ENCODE results near the gene NME3. TPM values are rescaled to one million over a fixed set of nuclear protein-coding genes. Genes with fewer than 3 reads are reported as not detected.

The NME3 gene
- total RNA-seq, 1 experiment from 2014 or later: 103 TPM

DNA sequence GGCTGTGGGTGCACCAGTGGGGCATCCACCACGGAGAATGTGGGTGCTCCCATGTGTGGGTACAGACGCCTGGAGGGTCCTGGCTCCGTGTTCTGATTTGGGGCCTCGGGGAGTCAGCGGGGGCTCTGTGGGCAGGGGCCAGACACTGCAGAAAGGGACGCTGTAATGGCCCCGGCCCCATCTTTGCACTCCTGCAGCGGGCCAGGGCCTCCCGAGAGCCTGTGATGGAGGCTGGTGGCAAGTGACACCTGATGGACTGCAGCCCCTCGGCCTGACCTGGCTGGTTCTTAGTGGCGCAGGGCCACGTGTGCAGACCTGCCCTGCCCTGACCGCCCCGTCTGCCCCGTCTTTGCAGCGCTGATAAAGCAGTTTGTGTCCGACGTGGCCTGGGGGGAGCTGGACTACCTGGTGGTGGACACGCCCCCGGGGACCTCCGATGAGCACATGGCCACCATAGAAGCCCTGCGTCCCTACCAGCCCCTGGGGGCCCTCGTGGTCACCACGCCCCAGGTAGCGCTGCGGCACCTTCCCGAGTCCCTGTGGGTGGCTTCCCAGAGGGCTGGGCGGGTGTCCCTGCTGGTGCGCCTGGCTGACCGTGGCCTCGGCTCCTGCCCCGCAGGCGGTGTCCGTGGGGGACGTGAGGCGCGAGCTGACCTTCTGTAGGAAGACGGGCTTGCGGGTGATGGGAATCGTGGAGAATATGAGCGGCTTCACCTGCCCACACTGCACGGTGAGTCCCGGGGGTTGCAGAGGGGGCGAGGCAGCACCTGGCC is 16.2 kb upstream of the NME3 start:
- no TSS peak for BruUV-seq (replicated peaks)
- POLR2A ChIA-PET: no interaction called here
- intact Hi-C loops (cut with micrococcal nuclease): no loop called here
- no peak for ATAC-seq
- Histone ChIP-seq H3K27me3 (ENCODE audit: insufficient read depth, low read length) (no peaks in the 10 kb centered on the region), H3K79me2 (ENCODE audit: insufficient read depth, low read length) (peaks cover 47% of the 10 kb centered on the region), H3K9me3 (ENCODE audit: control insufficient read depth in 1 of 2, insufficient read depth in 1 of 2, low read depth in 1 of 2, low read length in 2 of 2) (no peaks in the 10 kb centered on the region), H2AFZ (ENCODE audit: low read depth, low read length, poor library complexity, severe bottlenecking) (no peak overlapping the region), H3K4me3 (replicated peaks in 1 of 2; ENCODE audit: low read depth in 1 of 2, low read length in 2 of 2) (no peak overlapping the region), H3K9ac (ENCODE audit: low read length) (no peak overlapping the region), H3K27ac (ENCODE audit: low read depth, low read length) (no peak overlapping the region), H3K9me2 (ENCODE audit: insufficient read depth) (no peaks in the 10 kb centered on the region), H3K36me3 (ENCODE audit: control insufficient read depth in 1 of 2, insufficient read depth in 2 of 2, low read length in 2 of 2) (peaks cover 0 to 5% of the 10 kb centered on the region in 2 experiments; a peak in 2 of 4 replicates), H4K20me1 (ENCODE audit: insufficient read depth) (no peaks in the 10 kb centered on the region), H3K4me1 (ENCODE audit: control insufficient read depth in 1 of 2, insufficient read depth in 2 of 2, low read length in 2 of 2) (peaks cover 0 to 6% of the 10 kb centered on the region in 2 experiments; a peak in 2 of 4 replicates), H3K4me2 (ENCODE audit: low read length) (no peak overlapping the region)
- CTCF ChIA-PET: no interaction called here
- RAD21 ChIA-PET (ENCODE audit: low non-redundant PET in 1 of 2, low total read pairs in 2 of 2, uncharacterized antibody in 2 of 2, unreplicated experiment in 2 of 2): no interaction called here
- TF ChIP-seq POLR2AphosphoS5 (IDR thresholded peaks at IDR 0.05; ENCODE audit: low read depth, low read length) (no peak), SIN3A (IDR thresholded peaks at IDR 0.05; ENCODE audit: low read depth) (no peak), EGR1 (IDR thresholded peaks at IDR 0.05; ENCODE audit: low read depth) (no peak), CBX3 (IDR thresholded peaks at IDR 0.05; ENCODE audit: low read depth) (no peak), EZH2phosphoT487 (IDR thresholded peaks at IDR 0.05; ENCODE audit: borderline replicate concordance) (no peak), JUND (IDR thresholded peaks at IDR 0.05) (no peak), YY1 (IDR thresholded peaks at IDR 0.05; ENCODE audit: extremely low read depth, insufficient replicate concordance, low read depth, low read length) (no peak), ZNF274 (IDR thresholded peaks at IDR 0.05; ENCODE audit: low read depth, low read length) (no peak), ELF1 (IDR thresholded peaks at IDR 0.05; ENCODE audit: borderline replicate concordance, low read depth) (no peak), POLR2A (IDR thresholded peaks at IDR 0.05; ENCODE audit: borderline replicate concordance, extremely low read depth, insufficient read depth, insufficient read length) (no peak)
- TF ChIP-seq, protein P1, sequence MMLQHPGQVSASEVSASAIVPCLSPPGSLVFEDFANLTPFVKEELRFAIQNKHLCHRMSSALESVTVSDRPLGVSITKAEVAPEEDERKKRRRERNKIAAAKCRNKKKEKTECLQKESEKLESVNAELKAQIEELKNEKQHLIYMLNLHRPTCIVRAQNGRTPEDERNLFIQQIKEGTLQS (IDR thresholded peaks at IDR 0.05): no peak
- TF ChIP-seq, protein P2, sequence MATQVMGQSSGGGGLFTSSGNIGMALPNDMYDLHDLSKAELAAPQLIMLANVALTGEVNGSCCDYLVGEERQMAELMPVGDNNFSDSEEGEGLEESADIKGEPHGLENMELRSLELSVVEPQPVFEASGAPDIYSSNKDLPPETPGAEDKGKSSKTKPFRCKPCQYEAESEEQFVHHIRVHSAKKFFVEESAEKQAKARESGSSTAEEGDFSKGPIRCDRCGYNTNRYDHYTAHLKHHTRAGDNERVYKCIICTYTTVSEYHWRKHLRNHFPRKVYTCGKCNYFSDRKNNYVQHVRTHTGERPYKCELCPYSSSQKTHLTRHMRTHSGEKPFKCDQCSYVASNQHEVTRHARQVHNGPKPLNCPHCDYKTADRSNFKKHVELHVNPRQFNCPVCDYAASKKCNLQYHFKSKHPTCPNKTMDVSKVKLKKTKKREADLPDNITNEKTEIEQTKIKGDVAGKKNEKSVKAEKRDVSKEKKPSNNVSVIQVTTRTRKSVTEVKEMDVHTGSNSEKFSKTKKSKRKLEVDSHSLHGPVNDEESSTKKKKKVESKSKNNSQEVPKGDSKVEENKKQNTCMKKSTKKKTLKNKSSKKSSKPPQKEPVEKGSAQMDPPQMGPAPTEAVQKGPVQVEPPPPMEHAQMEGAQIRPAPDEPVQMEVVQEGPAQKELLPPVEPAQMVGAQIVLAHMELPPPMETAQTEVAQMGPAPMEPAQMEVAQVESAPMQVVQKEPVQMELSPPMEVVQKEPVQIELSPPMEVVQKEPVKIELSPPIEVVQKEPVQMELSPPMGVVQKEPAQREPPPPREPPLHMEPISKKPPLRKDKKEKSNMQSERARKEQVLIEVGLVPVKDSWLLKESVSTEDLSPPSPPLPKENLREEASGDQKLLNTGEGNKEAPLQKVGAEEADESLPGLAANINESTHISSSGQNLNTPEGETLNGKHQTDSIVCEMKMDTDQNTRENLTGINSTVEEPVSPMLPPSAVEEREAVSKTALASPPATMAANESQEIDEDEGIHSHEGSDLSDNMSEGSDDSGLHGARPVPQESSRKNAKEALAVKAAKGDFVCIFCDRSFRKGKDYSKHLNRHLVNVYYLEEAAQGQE (IDR thresholded peaks at IDR 0.05; ENCODE audit: low read depth): no peak
- TF ChIP-seq, protein P3, sequence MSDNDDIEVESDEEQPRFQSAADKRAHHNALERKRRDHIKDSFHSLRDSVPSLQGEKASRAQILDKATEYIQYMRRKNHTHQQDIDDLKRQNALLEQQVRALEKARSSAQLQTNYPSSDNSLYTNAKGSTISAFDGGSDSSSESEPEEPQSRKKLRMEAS (IDR thresholded peaks at IDR 0.05): no peak
- no peak for DNase-seq (ENCODE audit: low read depth, low spot score)
